Measurements from ENCODE around the gene PDPK1.
"Not testable (repeated sequence)": the region's sequence is repeated elsewhere in the genome, so short reads cannot be mapped to it uniquely, and the experiment has no call there.

PDPK1 gene

DNA sequence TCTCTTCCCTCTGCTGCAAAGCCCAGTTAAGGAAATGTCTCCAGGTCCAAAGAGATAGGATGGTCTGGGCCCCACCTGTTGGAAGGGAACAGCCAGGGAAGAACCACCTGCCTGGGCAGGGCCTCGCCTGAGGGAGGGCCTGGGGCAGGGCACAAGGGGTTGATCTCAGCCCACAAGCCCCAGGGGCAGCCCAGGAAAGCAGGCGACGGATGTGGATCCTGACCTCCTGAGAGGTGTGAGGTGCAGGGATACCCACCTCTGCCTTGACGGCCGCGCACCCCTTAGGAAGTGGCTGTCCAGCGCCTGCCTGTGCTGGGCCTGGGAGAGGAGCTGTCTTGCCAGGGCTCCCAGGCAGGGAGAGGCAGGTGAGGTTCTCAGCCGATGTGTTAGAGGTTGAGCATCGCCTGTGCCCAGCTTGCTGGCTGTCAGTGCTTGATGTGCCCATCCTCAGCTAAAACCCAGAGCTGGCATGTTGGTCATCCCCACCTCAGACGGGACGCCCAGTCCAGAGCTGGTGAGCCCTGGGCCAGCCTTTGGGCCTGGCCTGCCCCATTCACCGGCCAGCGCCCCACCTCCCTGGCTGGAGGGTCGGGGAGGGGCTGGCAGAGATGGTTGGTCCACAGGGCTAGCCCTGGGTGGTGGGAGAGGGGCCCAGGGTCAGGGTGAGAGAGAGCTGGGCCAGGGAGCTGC lies 7.0 kb upstream of the PDPK1 start:
- DNase-seq (ENCODE audit: extremely low read depth, low read depth), result no peak
- H3K4me3 ChIP-seq (replicated peaks; ENCODE audit: low read depth, low read length), result peak overlapping the region; percentile 47; the same call in 1 of the 2 replicates
- TF ChIP-seq, protein P1, sequence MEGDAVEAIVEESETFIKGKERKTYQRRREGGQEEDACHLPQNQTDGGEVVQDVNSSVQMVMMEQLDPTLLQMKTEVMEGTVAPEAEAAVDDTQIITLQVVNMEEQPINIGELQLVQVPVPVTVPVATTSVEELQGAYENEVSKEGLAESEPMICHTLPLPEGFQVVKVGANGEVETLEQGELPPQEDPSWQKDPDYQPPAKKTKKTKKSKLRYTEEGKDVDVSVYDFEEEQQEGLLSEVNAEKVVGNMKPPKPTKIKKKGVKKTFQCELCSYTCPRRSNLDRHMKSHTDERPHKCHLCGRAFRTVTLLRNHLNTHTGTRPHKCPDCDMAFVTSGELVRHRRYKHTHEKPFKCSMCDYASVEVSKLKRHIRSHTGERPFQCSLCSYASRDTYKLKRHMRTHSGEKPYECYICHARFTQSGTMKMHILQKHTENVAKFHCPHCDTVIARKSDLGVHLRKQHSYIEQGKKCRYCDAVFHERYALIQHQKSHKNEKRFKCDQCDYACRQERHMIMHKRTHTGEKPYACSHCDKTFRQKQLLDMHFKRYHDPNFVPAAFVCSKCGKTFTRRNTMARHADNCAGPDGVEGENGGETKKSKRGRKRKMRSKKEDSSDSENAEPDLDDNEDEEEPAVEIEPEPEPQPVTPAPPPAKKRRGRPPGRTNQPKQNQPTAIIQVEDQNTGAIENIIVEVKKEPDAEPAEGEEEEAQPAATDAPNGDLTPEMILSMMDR (IDR thresholded peaks at IDR 0.05; ENCODE audit: low read depth, low read length, missing control alignments), result no peak

DNA sequence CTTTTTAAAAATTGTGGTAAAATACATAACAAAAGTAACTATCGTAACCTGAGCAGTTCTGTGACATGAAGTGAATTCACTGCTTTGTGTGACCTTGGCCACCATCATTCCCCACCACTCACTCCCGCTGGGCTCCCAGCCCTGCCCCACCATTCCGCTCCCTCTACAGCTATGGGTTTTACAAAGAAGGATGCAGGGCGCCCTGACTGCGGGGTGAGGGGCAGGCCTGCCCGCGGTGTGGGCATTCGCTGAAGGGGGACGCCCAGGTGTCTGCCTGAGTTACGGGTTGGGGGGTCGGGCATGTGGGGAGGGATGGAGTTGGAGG lies 6.5 kb upstream of the PDPK1 start, which contains the start of gene CEMP1:
Gene CEMP1 (minus strand): TSS at position 38 of the 325 bp plus-strand sequence. CDS start 335 bp downstream, outside the sequence.
- no peak for DNase-seq (ENCODE audit: extremely low read depth, low read depth)
- peak within 1 kb of the TSS; percentile 47 for H3K4me3 ChIP-seq (replicated peaks; ENCODE audit: low read depth, low read length)
- TF ChIP-seq, protein P1 (IDR thresholded peaks at IDR 0.05; ENCODE audit: low read depth, low read length, missing control alignments), result no peak

DNA sequence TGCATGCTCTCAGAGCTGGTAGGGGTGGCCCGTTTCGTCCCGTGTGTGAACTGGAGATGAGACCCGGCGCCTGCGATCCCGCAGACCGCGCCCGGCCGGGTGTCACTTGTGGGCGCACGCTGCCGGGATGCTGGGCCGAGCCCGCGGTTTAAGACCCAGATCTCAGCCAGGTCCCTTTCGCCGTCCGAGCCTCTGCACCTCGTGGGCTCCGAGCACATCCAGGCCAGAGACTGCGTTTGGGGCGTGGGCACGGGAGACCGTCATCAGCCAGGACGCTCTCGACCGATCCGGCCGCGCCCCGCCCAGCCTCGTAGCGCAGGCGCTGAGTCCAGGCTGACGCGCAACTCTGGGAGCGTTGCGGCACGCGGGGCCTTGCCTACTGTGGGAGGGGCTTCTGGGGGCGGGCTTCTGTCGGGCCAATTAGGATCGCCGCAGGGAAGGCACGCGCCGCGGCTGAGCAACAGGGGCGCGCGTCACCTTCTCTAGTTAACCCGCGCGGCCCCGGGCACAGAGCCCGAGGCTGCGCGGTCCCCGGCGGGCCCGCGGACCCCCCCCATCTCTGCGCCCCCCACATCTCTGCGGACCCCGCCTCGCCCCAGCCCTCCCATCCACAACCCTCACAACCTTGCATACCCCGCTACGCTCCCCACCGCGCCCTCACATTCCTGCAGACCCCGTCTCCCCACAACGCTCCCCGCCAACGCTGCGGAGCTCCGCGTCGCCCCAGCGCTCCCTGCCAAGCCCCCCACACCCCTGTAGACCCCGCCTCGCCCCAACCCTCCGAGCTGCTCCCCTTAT lies 5.9 kb upstream of the PDPK1 start:
- H3K4me3 ChIP-seq (replicated peaks; ENCODE audit: low read depth, low read length), result peak overlapping the region; percentile 47
- peak; percentile 85 for DNase-seq (ENCODE audit: extremely low read depth, low read depth)
- TF ChIP-seq, protein P1 (IDR thresholded peaks at IDR 0.05; ENCODE audit: low read depth, low read length, missing control alignments), result no peak

DNA sequence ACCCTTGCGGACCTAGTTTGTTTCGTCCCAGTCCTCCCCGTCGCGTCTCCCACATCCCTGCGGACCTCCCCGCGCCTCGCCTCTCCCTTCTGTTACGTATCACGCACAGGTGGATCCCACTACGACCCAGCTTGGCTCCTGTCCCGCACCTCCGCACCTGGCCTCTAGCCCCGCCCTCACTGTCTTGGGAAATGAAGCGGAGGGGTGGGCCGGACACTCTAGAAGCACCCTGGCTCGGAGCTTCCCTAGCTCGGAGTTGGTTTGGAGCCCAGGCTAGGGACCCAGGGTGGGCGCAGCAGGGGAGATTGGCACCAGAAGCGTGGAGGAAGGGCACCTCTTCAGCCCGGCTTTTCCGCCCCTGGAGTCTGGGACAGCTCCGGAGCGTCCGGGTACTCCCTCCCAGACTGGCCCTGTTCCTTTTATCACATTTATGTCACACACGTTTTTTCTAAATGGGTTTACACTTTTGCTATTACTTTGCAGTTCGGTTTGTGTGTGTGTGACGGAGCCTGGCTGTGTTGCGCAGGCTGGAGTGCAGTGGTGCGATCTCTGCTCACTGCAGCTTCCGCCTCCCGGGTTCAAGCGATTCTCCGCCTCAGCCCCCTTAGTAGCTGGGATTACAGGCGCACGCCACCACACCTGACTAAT lies 5.2 kb upstream of the PDPK1 start:
- TF ChIP-seq, protein P1 (IDR thresholded peaks at IDR 0.05; ENCODE audit: low read depth, low read length, missing control alignments), result no peak
- H3K4me3 ChIP-seq (replicated peaks; ENCODE audit: low read depth, low read length), result peak overlapping the region; percentile 47
- DNase-seq (ENCODE audit: extremely low read depth, low read depth), result no peak

DNA sequence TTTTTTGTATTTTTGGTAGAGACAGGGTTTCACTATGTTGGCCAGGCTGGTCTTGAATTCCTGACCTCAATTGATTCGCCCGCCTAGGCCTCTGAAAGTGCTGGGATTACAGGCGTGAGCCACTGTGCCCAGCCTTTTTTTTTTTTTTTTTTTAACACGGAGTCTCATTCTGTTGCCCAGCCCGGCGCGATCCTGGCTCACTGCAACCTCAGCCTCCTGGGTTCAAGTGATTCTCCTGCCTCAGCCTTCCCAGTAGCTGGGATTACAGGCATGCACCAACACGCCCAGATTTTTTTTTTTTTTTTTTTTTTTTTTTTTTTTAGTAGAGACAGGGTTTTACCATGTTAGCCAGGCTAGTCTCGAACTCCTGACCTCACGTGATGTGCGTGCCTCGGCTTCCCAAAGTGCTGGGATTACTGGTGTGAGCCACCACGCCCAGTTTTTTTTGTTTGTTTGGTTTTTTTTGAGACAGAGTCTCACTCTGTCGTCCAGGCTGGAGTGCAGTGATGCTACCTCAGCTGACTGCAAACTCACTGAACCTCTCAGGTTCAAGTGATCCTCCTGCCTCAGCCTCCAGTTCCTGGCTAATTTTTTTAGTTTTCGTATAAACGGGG lies 4.6 kb upstream of the PDPK1 start:
- DNase-seq (ENCODE audit: extremely low read depth, low read depth), result not testable (repeated sequence)
- H3K4me3 ChIP-seq (replicated peaks; ENCODE audit: low read depth, low read length), result peak overlapping the region; percentile 47; the same call in 1 of the 2 replicates

DNA sequence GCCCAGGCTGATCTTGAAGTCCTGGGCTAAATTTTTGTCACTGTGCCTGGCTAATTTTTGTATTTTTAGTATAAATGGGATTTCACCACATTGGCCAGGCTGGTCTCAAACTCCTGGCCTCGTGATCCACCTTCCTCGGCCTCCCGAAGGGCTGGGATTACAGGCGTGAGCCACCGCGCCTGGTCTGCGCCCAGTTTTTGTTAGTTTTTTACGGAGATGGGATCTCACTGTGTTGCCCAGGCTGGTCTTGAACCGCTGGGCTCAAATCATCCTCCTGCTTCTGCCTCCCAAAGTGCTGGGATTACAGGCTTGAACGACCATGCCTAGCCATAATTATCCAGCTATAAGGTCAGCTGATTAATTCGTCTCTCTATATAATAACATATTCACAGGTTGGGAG lies 3.9 kb upstream of the PDPK1 start:
- no peak for DNase-seq (ENCODE audit: extremely low read depth, low read depth)
- TF ChIP-seq, protein P1 (IDR thresholded peaks at IDR 0.05; ENCODE audit: low read depth, low read length, missing control alignments), result no peak
- H3K4me3 ChIP-seq (replicated peaks; ENCODE audit: low read depth, low read length), result no peak overlapping the region

DNA sequence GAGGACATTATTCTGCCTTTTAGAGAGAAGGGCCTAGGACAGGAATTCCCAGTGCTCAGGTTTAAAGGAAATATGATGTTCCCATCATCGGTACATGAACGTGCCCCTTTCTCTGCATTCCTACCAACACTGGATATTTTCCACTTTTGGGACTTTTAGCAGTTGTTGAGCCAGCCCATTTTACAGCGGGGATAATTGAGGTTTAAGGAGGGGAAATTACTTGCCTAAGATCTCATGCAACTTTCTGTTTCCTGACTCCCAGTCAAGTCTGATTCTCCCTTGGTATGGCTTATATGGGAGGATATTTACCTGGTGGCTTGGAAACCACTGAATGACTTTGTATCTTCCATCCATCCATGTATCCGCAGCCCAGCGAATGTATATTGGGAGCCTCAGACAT lies 3.5 kb upstream of the PDPK1 start:
- H3K4me3 ChIP-seq (replicated peaks; ENCODE audit: low read depth, low read length); DNase-seq (ENCODE audit: extremely low read depth, low read depth): not testable (repeated sequence)
